T47D (cell line): ENCODE results near the gene FAXDC2.

Source experiments
- DNase-seq, 2 experiments: peaks; one replicate each; pipeline versions ENCODE4 v3.0.0 to v3.0.0-alpha.2; 2011 to 2012; ENCODE audit warnings: low read depth in 1 of 2, low spot score in 1 of 2
- JUND ChIP-seq: IDR thresholded peaks from 2 replicates; pipeline ENCODE4 v1.6.1; 2012; ENCODE audit warnings: low read depth
- in situ Hi-C: cut with HindIII; loops from 2 replicates; pipeline ENCODE4 v1.10.0; 2016; ENCODE audit warnings: low sequenced_read_pairs, low pct_unique_long_range_greater_than_20kb

FAXDC2 gene

DNA sequence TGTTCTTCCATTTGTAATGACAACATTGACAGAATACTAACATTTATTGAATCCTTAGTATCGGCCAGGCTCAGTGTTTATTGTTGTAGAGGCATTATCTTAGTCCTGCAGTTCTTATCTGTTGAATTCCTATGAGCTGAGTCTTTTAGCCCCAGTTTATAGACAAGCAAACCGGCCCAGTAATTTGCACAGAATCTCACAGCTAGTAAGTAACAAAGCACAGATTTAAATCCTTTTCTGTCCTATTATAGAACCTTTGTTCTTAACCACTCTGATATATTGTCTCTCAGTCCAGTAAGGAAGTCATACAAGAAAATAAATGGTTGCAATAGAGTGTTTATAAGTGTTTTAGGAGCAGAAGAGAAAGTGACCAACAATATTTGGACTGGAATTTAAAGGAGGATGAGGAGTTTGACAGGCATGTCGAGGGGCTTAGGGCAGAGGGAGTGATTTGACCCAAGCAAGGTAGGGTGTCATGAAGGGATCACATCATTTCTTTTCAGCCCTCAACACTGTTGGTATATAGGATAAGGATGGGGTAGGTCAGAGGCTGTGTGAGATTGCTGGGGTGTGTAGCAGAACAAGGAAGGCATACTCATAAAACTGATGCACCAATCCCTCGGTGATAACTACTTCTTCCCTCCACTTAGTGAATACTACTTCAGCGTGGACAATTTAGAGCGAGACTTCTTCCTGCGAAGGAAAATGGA lies 55.7 kb downstream of the FAXDC2 start:
- no peak for TF ChIP-seq JUND
- no peak for DNase-seq
- in situ Hi-C loops, result no loop called here

DNA sequence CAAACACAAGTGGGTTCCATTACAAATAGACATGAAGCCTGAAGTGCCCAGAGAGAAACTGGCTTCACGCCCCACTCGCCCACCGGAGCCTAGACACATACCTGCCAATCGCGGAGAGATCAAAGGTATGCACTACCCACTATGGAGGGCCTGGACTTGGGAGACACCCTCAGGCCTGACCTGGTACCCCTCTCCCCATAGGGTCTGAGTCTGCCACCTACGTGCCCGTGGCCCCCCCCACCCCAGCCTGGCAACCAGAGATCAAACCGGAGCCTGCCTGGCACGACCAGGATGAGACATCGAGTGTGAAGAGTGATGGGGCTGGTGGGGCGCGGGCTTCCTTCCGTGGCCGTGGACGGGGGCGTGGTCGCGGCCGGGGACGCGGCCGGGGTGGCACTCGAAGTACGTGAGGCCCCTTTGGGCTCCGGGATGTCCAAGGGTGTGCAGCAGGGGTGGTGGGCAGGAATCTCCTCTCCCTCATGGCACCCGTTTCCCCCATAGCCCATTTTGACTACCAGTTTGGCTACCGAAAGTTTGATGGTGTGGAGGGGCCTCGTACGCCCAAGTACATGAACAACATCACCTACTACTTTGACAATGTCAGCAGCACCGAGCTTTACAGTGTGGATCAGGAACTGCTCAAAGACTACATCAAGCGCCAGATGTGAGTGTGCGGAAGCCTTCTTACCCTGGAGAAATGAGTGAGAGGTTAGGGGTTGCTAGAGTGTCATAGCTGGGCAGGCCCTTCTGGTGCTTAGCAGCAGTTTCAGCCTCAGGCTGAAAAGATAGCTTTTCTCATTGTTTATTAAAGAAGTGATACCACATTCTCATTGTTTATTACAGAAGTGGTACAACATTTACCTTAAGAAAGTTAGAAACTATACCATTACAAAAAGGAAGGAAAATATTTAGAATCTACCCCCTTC lies 56.5 kb downstream of the FAXDC2 start:
- no peak for TF ChIP-seq JUND
- DNase-seq, result no peak
- in situ Hi-C loops, result no loop called here

DNA sequence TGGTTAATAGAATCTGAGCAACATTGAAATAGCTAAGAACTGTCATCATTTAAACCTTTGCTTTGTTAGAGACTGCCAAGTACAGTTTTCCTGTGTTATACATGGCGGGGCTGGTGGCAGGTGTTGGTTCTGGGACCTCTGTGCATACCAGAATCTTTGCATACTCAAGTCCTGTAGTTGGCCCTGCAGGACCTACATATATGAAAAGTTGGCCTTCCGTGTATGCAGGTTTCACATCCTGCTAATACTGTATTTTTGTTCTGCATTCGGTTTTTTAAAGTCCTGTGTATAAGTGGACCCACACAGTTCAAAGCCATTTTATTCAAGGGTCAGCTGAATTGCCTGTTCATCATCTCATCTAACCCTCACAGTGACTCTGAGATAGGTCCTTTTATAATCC lies 58.9 kb downstream of the FAXDC2 start:
- in situ Hi-C loops, result no loop called here
- no peak for DNase-seq
- no peak for TF ChIP-seq JUND

DNA sequence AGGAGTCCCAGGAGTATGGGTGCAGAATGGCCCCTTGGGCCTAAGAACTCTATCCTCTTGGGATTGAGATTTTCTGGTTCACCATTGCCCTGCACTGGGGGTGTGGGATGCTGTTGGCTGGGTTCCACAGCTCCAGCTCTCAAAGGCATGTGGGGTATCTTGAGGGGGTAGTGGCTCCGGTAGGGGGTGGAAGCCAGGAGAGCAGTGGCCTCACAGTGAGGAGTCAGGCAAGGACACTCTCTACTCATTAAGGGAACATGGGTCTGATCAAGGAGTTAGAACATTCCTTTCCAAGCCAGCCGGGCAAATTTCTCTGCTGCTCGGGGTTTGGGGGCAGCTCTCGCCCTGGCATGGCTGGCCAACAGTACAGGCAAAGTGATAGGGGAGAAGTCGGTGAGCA lies 62.2 kb downstream of the FAXDC2 start:
- in situ Hi-C loops, result no loop called here
- TF ChIP-seq JUND, result no peak

GRCh38 chr5:154786414-154786813 lies 64.0 kb downstream of the FAXDC2 start:
- TF ChIP-seq JUND, result no peak
- no peak for DNase-seq
- in situ Hi-C loops, result no loop called here

More for the DNA sequence above, 62.2 kb downstream of the FAXDC2 start:
- no peak for DNase-seq

DNA sequence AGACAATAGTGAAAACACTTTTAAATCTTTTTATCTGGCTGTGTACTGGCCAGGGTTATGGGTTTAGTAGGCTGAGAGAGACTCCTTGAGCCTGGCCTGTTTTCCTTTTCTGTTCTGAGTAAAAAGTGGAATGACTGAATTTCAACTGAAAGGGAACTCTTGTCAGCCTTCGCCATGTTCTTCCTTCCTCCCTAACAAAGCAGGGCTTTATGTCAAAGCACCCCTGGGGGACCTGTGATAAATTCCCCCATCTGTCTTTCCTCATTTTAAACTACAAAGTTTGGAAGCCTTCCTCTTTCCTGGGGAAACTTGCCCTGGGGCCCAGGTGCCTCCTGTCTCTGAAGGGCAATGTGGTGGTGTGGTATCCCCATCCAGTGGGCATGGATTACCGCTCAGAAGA lies 65.5 kb downstream of the FAXDC2 start:
- in situ Hi-C loops, result no loop called here
- DNase-seq, result no peak
- TF ChIP-seq JUND, result no peak

- in situ Hi-C loops, result no loop called here
- no peak for DNase-seq
- TF ChIP-seq JUND, result no peak
These were observed 66.5 kb downstream of the FAXDC2 start for GRCh38 chr5:154783774-154784460.

DNA sequence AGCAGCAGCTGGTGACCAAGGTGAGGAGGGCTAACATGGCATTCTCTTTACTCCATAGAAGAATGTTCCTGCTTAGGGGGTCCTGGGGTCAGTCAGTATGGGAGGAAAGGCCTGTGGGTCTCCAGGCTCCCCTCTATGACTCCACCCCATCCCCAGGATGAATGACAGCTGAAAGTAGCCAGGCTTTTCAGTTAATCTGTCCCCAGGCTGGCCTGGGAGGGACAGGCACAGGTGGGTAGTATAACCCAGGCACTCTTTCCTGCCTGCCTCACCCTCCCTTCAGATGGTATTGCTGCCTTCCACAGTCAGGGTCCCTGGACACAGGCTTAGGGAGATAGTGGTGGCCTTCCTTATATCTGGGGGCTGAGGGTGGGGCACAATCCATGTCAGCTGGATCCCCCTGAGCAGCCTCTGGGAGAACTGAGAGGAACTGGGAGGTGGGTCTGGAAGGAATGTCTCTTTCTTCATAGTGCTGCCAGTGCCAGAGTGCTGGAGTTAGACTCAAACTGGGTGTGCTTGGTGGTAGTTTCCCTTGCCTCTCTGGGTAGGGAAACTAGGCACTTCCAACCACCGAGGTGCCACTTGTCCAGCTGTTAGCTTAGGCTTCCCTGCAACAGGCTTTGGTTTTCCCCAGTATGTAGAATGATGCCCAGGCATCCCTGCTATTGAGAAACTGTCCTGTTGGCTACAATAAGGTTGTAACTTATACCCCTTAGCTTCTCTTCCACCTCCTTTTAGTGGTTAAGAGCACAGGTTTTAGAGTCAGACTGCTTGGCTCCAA lies 67.4 kb downstream of the FAXDC2 start:
- in situ Hi-C loops, result no loop called here
- no peak for DNase-seq
- no peak for TF ChIP-seq JUND

DNA sequence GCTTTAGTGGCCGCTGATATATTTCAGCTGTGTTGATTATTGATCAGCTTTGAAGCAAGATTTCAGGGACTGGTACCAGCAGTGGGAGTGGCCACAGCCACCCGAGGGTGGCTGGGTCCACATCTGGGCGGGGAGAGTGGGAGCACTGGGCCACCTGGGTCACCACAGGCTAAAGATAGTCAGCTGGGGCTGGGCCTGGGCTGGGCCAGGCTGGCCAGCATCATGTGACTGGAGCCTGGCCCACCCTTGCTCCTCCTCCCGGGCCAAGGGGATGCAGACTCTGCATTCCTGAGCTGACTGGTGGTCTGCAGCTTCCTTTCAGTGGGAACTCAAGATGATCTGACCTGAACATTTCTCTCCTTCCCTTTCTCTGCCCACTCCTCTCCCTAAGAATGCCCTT lies 68.1 kb downstream of the FAXDC2 start:
- no peak for TF ChIP-seq JUND
- no peak for DNase-seq
- in situ Hi-C loops, result no loop called here

DNA sequence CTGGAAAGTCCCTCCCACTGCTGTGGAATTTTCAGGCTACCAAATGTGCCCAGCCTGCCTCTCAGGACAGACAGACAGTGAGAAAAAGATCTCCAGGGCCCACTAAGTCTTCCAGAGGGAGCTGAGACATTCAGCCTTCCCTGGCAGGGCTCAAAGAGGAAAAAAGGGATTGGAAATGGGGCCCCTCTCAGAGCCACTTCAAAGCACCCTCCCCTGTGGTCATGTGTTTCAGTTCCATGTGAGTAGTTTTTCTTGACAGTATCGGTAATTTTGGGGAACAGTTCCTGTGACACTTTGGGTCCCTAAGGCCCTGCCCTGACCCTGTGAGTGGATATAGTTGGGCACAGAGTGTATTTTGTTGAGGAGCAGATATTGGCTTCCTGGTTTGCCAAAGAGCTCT lies 70.3 kb downstream of the FAXDC2 start:
- no peak for DNase-seq
- no peak for TF ChIP-seq JUND
- in situ Hi-C loops, result no loop called here

GRCh38 chr5:154779105-154779504 lies 71.3 kb downstream of the FAXDC2 start:
- DNase-seq, result no peak
- in situ Hi-C loops, result no loop called here
- TF ChIP-seq JUND, result no peak

DNA sequence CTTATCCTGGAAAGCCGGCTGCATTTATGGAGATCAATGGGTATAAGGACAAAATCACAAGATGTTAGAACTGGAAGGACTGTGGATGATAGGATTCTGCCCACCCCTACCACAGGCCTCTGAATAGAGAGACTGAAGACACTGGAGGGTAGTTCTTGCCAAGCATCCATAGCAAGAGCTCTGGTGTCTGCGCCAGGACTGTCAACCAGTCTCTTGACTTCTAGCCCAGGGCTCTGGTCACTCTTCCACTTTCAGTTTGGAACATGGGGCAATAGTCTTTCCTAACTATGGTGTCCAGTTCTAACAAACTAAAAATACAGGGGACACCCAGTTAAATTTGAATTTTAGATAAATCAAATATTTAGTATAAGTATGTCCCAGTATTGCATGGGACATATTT lies 71.9 kb downstream of the FAXDC2 start:
- no peak for TF ChIP-seq JUND
- in situ Hi-C loops, result no loop called here

More for the DNA sequence above, 71.9 kb downstream of the FAXDC2 start:
- DNase-seq, result no peak
